HT1080 (cell line): ENCODE data around the gene CBR1. TPM values are rescaled to one million over a fixed set of nuclear protein-coding genes. Genes with fewer than 3 reads are reported as not detected.
A peak's percentile ranks its signal among the peaks of the same experiment; 100 is the strongest.
"Not testable (repeated sequence)": the region's sequence is repeated elsewhere in the genome, so short reads cannot be mapped to it uniquely, and the experiment has no call there.

ENCODE experiments used
- DNase-seq: peaks from one replicate; pipeline ENCODE4 v3.0.0-alpha.2; 2015; ENCODE audit warnings: low read depth
- total RNA-seq: library from RNA; depleted of rRNA; stranded (reverse); fragments of >200 nt; shearing (Covaris generic); gene quantifications from 2 replicates; pipeline ENCODE4 v1.2.3, GENCODE V29; 2014

Gene CBR1
- total RNA-seq, 1 experiment from 2014 or later: 338 TPM

DNA sequence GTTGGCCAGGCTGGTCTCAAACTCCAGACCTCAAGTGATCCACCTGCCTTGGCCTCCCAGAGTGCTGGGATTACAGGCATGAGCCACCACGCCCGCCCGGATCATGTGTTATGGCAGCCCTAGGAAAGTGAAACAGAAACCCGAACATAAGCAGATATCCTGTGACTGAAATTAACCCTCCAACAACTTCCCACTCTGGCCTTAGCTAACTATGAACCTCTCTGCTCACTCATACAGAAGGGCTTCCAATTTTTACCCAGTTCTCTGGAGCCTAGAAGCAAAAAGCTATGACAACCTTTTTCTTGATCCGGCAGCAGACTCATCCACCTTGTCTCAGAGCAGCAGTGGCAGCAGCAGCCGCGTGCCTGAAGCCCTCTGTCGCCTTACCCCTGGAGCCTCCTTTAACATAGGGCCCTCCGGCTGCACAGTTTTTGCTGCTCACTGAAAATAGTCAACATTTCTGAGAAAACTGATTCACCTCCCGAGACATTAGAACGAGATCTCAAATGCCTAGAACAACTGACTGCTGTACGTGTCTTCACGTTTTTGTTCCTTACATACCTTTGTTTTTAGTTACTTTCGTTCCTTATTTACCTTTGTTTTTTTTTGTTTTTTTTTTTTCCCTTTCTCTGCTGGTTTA, 9.3 kb downstream of the CBR1 start:
- peak; percentile 21 for DNase-seq

DNA sequence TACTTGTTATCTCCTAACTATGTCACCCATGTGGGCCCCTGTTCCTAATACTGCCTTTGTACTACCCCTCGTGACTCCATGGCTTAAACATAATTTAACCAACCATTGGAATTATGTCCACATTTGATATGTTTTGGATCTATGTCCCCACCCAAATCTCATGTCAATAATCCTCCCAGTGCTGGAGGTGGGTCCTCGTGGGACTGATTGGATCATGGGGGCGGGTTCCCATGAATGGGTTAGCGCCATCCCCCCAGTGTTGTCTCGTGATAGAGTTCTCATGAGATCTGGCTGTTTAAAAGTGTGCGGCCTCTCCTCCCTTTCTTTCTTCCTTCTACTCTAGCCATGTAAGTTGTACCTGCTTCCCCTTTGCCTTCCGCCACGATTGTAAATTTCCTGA, 9.8 kb downstream of the CBR1 start:
- no peak for DNase-seq

DNA sequence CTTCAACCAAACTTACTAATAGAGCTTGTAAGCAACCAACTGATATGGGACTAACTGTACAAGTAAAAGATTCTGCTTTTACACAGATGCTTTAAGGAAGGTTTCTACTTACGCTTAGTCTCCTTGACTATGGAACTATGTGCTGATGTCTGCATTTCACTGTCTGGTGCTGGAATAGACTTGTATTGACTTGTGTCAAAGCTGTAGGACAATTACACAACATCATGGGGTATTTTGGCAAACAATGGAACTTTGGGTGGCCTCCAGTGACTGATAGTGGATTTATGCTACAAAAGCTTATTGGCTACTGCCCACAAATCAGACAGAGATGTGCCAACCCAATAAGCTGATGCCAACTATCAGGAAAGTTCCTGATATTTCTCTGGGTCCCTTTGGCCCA, 10.6 kb downstream of the CBR1 start:
- no peak for DNase-seq

DNA sequence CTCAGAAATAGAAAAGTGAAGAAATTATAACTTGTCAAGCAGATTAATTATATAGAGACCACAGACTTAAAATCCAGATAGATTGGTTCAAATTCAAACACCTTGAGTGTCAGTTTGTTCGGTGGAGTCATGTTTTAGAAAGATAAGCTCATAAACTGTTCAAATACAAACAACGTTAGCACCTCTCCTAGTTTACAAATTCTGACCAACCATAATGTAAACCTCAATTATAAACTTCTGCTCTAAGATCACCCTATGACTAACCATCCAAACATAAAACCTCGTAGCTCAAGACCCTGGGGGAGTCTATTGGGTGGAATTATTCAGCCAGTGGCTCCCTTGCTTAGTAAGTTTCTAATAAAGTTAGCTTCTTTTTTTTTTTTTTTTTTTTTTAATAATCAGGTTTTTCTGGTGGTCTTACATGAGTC, 12.4 kb downstream of the CBR1 start:
- no peak for DNase-seq

DNA sequence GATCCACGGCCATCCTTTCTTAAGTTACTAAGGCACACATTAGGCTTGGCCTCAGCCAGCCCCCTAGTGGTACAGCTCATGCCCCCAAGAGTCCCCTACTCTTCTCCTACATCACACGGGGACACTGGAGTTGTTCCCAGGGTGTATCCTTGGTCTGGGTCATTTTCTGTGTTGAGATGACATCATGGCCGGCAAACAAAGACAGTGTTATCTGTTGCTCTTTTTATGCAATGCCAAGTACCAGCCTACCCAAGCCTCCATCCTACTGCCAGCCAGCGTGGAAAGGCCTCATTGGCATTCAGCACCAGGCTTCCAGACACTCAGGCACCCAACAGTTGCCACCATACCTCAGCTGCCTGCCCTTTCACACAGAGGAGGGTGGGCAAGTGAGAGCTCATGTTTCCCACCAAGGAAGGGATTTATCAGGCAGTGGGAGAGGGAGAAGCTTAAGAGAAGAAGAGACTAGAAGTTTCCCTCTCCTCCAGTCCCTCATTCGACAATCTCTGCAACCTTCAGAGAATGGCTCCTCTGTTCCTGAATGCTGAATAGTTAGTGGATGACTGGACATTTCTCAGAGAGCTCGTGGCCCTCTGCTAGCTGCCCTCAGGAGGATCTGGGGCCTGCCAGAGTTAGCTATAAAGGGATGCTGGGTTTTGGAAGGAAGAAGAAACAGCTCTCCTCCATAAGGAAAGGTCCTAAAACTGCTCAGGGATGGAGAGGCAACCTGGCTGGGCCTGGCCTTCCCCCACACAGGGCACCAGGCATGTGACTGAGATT, 17.7 kb downstream of the CBR1 start:
- peak; percentile 7 for DNase-seq

DNA sequence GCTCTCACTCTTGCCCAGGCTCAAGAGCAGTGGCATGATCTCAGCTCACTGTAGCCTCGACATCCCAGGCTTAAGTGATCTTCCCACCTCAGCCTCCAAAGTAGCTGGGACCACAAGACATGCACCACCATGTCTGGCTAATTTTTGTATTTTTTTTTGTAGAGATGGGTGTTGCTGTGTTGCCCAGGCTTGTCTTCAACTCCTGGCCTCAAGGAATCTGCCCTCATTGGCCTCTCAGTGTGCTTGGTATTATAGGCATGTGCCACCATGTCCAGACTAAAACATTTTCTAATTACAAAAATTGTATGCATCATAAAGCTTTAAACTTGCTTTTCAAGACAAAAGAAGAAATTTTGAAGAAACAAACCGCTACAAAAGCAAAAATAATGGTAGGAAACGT, 20.1 kb downstream of the CBR1 start:
- DNase-seq: no peak

DNA sequence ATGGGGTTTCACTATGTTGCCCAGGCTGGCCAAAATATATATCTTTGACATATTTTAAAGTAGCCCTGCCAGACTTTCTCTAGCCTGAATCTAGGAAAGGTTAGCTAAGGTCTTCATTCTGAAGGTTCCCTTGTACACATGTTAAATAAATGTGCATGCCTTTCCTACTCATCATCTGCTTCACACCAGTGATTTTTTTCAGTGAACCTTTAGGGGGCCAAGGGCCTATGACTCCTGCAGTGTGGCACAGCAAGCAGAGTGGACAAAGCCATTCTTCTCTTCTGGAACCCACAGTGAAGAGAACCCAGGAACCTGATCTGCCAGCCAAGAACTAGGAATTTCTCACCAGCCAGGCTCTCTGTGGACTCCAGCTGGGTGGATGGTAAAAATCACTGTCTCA, 22.9 kb downstream of the CBR1 start:
- no peak for DNase-seq

DNA sequence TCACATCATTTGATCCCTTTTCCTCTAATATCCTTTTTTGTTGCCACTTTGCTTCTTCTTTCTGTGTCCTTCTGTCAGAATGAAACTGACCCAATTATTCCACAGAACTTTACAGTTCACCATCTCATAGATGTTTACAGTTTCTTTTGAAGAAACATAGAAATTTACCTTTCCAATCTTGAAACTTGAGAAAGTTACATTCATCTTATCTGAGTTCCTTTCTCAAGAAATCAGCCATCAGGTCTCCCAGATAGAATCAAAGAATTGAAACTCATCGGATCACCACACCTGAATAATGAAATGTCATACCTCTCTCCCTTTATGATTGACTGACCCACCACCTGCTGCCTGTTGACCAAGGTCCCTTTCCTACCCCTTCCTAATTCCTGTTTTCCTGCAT, 23.7 kb downstream of the CBR1 start:
- DNase-seq: no peak

DNA sequence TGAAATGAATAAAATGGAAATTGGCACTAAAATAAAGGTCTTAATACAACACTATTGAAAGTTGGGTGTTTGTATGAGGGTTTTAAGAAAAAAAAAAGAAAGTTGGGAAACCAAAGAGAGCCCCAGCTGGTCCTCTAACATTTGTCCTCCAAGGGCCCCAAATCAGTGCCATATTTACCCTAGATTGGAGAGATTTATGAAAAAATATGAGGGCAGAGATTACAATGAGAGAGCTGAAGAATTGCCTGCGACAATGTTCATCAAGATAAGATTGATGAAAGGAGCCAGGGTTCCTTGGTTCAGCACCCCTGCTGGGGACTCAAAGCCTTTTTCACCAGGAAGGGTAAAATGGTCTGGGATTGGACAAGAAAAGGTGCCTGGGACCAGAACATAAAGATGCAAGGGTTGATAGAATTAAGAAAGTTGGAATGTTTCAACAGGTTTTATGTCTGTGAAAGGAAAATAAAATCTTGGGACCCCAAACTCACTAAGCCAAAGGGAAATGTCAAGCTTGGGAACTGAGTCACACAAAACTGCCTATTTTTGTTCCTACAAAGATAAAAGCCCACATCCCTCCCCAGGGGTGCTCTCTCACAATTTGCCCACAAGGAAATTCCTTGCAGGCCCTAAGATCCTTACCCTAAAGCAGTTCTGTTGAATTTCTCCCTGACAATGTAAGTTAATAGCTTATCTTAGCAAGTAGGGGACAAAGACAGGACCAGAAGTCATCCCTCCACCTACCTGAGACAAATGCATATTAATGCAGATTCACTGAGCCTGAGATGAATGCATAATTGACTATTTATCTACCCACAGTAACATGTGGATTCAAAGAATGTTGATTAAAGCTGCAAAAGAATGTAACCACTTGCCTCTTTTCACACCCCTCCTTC, 26.8 kb downstream of the CBR1 start:
- no peak for DNase-seq

DNA sequence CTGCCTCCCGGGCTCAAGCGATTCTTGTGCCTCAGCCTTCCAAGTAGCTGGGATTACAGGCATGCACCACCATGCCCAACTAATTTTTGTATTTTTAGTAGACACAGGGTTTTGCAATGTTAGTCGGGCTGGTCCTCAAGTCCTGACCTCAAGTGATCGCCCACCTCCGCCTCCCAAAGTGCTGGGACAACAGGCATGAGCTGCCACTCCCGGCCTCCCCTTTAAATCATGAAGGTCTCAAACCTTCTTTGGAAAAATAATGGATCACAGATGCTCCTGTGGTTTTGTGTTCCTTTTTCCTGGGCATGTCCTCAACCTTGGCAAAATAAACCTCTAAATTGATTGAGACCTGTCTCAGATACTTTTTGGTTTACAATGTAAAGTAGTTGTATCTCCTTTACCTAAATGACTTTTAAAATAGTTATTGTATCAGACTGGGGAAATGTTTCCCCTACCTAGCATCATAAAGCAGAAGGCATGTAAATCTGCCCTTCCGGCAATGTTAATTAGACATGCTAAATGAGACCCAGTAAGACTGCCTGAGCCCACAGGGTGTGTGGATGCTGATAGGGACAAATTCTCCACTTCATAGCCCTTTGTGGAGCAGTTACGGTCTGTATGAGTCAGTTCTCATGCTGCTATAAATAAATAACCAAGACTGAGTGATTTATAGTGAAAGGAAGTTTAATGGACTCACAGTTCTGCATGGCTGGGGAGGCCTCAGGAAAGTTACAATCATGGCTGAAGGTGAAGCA, 27.8 kb downstream of the CBR1 start:
- peak; percentile 24 for DNase-seq

DNA sequence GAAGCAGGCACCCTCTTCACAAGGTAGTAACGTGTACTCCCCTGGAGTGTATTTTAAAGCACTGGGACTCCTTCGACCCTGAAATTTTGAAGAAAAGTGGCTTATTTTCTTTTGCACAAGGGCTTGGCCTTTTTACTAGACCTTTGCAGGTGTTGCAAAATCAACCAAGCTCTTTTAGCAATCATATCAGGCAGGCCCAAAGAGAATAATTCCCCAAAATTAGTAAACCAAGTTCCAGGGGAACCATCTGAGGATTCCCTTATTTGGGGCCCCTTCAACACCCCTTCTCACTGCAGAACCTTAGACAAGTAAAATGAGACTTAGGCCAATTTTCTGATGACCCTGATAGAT, 28.3 kb downstream of the CBR1 start:
- no peak for DNase-seq

DNA sequence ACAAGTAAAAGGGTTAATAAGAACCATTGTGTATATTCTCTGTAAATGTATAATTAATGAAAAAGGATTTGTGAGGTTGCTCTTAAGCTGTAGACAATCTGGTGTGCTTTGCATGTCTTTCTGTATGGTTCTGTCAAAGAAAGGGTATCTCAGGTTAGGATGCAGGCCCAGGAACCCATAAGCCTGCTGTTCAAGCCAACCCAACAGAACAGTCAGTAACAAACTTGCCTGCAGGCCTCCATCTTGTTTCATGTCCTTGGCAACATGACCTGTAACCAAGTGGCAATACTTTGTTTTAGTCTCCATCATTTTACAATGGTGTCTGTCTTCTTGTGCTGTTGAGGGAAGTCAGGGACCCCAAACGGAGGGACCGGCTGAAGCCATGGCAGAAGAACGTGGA, 29.2 kb downstream of the CBR1 start:
- no peak for DNase-seq

DNA sequence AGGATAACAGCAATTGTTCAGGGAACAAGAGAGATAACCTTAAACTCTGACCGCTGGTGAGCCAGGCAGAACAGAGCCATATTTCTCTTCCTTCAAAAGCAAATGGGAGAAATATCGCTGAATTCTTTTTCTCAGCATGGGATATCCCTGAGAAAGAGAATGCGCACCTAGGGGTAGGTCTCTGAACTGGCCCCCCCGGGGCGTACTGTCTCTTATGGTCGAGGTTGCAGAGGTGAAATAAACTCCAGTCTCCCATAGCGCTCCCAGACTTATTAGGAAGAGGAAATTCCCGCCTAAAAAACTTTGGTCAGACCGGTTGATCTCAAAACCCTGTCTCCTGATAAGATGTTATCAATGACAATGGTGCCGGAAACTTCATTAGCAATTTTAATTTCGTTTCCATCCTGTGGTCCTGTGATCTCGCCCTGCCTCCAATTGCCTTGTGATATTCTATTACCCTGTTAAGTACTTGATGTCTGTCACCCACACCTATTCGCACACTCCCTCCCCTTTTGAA, 29.9 kb downstream of the CBR1 start:
- not testable (repeated sequence) for DNase-seq

DNA sequence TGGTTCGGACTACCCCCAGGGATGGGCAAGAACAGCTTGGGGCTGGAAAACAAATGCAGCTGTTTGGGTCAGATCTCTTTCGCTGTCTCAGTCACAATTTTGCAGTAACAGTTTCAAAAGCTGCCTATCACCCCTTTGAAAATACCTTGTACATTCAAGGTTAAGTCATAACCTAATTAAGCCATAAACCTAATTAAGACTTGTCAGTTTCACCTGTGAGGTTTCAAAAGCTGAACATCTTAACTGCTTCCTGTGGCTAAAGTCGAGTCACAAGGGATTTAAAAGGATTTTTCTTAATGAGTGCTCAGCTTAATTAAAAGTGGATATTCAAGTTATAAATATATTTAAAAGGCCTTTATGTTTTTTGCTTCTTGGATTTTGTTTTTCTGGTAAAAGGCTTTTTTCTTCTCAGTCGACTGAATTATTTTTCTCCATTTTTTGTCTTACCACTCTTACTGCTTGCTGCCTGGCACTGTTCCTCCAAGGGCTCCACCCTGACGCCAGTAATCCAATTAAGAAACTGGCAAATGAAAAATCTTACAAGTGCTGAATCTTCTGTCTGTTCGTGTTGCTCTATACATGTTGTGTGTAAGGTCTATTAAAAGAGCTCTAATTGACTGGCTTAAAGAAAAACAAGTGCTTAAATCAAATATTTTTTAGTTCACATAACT, 31.3 kb downstream of the CBR1 start:
- DNase-seq: no peak

DNA sequence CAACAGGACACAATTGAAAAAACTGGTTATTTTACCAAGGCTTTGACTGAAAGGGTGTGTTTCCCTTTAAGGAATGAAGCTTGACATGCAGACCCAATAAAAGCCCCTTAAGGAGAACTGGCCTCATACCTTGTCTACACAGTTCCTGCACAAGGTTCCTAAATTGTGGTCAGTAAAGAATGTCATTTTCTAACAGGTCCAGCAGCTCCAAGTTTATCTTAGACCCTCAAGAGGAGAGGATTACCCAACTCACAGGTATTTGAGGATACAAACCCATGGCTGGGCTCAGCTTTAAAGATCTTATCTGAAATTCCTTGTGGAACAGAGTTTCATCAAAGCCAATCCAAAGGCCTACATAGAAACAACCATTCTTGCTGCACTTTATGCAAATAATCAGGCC, 33.6 kb downstream of the CBR1 start:
- no peak for DNase-seq

DNA sequence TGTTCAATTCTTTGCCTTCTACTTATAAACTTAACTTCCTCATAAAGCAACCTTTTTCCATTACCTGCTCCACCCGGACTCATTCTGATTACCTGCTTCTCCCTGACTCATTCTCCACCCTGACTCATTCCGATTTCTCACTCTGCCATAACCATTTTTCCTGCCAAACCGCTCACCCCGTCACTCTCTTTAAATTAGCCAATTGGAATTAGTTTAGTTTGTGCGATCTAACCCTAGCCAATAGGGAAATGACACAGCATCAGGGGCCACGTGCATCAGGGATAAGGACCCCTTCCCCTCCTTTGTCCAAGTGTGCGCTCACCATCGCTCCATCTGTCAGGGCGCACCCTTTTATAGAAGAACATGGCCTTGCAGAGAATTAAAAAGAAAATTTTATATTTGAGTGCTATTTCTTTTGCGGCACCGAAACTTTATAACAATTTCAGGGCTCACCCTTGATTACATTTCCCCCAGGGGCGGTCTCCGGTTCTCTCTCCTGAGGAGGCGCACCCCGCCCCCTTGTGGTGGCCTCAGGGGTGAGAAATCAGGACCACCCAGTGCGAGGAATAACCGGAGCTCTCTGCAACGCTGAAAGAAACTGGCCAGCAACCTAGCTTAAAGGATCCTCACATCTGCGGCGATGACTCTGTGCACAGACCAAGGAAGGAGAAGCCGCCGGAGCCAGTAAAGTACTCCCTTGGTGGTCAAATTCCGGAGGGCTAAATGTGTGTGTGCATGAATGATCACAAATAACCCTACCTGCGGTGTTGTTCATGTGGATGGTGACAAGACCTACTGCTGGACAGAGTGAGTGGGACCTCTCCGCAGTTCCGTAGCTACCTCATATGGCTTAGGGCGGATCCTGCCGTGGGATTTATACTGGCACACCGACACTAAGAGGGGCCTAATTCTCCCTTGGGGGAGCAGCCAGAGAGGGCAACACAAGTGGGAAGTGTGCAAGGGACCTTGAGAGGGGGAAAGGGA, 34.8 kb downstream of the CBR1 start:
- DNase-seq: peak; percentile 42

DNA sequence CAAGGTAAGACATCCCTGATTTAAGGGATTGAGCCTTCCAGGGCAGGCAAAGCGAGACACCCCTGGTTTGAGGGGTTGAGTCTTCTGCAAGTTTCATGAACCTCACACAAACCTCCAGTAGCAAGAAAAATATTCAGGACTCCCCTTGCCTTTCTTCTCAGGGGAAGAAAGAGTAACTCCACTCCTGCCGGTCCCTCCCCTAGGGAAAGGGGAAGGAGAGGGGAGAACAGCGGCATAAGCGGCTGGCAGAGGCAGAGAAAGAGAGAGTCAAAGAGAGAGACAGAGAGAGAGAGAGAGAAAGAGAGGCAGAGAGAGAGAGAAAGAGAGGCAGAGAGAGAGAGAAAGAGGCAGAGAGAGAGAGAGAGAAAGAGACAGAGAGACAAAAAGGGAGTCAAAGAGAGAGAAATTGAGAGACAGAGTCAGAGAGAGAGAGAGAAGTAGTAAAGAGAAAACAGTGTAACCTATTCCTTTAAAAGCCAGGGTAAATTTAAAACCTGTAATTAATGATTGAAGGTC, 35.6 kb downstream of the CBR1 start:
- DNase-seq: no peak

DNA sequence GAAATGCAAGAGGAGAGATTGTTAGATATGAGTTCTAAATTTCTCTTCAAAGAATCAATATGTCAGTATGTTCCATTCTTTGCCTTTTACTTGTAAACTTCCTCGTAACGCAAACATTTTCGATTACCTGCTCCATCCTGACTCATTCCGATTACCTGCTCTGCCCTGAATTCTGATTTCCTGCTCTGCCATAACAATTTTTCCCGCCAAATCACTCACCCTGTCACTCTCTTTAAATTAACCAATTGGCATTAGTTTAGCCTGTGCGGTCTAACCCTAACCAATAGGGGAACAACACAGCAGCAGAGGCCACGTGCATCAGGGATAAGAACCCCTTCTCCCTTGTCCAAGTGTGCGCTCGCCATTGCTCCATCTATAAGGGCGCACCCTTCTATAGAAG, 40.0 kb downstream of the CBR1 start:
- DNase-seq: no peak

DNA sequence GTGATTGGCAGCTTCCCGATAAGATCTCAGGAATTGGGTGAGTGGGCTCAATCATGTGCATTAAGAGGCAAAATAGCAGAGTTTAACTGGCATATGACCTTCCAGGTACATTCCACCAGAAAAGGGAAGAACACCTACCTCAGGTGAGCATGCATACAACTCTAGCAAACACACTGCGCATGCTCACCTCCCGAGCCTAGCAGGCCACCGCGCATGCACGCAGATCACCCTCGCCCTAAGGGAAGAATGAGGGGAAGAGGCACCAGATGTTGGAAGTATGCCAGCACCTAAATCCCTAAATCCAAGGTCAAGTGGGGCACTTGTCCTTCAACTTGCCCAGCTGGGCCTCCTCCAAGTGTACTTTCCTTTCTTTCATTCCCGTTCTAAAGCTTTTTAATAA, 41.4 kb downstream of the CBR1 start:
- no peak for DNase-seq
